Stimulated activated CD8-positive, alpha-beta memory T cell treated with anti-CD3 and anti-CD28 coated beads, Interleukin-12 subunit alpha, Interleukin-12 subunit beta, amount 100 ng/mL, for 4 hours (primary cell): Measurements from ENCODE around the gene RASA4.
A peak's percentile ranks its signal among the peaks of the same experiment; 100 is the strongest.
"Not testable (repeated sequence)": the region's sequence is repeated elsewhere in the genome, so short reads cannot be mapped to it uniquely, and the experiment has no call there.

Experiments
- DNase-seq: peaks from one replicate; pipeline ENCODE4 v3.0.0-alpha.2; 2020; ENCODE audit warnings: low read depth

RASA4 gene

GRCh38 chr7:102606848-102607247 lies 9.7 kb downstream of the RASA4 start:
- not testable (repeated sequence) for DNase-seq

GRCh38 chr7:102604431-102605145 lies 12.0 kb downstream of the RASA4 start:
- not testable (repeated sequence) for DNase-seq

- DNase-seq: not testable (repeated sequence)
These were observed 14.2 kb downstream of the RASA4 start for GRCh38 chr7:102602317-102602716.

GRCh38 chr7:102599699-102600098 lies 16.9 kb downstream of the RASA4 start:
- not testable (repeated sequence) for DNase-seq

- DNase-seq: not testable (repeated sequence)
These were observed 20.5 kb downstream of the RASA4 start for GRCh38 chr7:102596036-102596435.

GRCh38 chr7:102593637-102594334 lies 22.8 kb downstream of the RASA4 start:
- DNase-seq: not testable (repeated sequence)

GRCh38 chr7:102592477-102593019 lies 24.0 kb downstream of the RASA4 start:
- not testable (repeated sequence) for DNase-seq

- DNase-seq: not testable (repeated sequence)
These were observed 26.7 kb downstream of the RASA4 start for GRCh38 chr7:102589857-102590256.

GRCh38 chr7:102583495-102583894 lies 33.1 kb downstream of the RASA4 start:
- DNase-seq: not testable (repeated sequence)

- DNase-seq: not testable (repeated sequence)
These were observed 34.8 kb downstream of the RASA4 start for GRCh38 chr7:102581722-102582121.

- not testable (repeated sequence) for DNase-seq
These were observed 38.1 kb downstream of the RASA4 start for GRCh38 chr7:102578486-102578885.

- DNase-seq: not testable (repeated sequence)
These were observed 39.0 kb downstream of the RASA4 start for GRCh38 chr7:102577315-102578240.

GRCh38 chr7:102576363-102576762 lies 40.2 kb downstream of the RASA4 start:
- not testable (repeated sequence) for DNase-seq

- not testable (repeated sequence) for DNase-seq
These were observed 41.9 kb downstream of the RASA4 start for GRCh38 chr7:102574607-102575006.

GRCh38 chr7:102572261-102573239 lies 44.0 kb downstream of the RASA4 start, which contains the start of gene POLR2J3:
Gene POLR2J3 (minus strand): TSS chr7:102572583. CDS start chr7:102572521, 62 bp downstream.
- DNase-seq: peak; percentile 94

- DNase-seq: not testable (repeated sequence)
These were observed 47.9 kb downstream of the RASA4 start for GRCh38 chr7:102568620-102569019.

- not testable (repeated sequence) for DNase-seq
These were observed 65.6 kb downstream of the RASA4 start, which contains the start of gene SPDYE2 for GRCh38 chr7:102550808-102551422. Gene SPDYE2 (plus strand): TSS chr7:102551226. CDS start chr7:102553256, 2,030 bp downstream.

- not testable (repeated sequence) for DNase-seq
These were observed 70.2 kb downstream of the RASA4 start for GRCh38 chr7:102546353-102546752.

- DNase-seq: not testable (repeated sequence)
These were observed 71.3 kb downstream of the RASA4 start for GRCh38 chr7:102545288-102545687.

GRCh38 chr7:102544372-102544771 lies 72.2 kb downstream of the RASA4 start:
- DNase-seq: not testable (repeated sequence)
